Aorta (tissue), 5 donors: ENCODE measurements around the gene NAA25. TPM values are rescaled to one million over a fixed set of nuclear protein-coding genes. Genes with fewer than 3 reads are reported as not detected.

Source experiments
- ATAC-seq: fragments of 200-7000 bp; cut with Tn5 transposase; one replicate; pipeline ENCODE4 v1.9.1; 2022; ENCODE audit warnings: moderate library complexity; ENCODE audit not compliant: low FRiP score
- DNase-seq, 2 donors: peaks; one replicate each; pipeline ENCODE4 v3.0.0-alpha.2; 2020
- H3K27ac ChIP-seq, 2 donors: one replicate each; pipeline ENCODE4 v1.5.1; 2013; ENCODE audit warnings: low read length in 2 of 2, mild to moderate bottlenecking in 2 of 2, moderate library complexity in 2 of 2, control low read depth in 1 of 2, inconsistent platforms in 1 of 2, low read depth in 1 of 2
- H3K27me3 ChIP-seq, 2 donors: one replicate each; pipeline ENCODE4 v1.6.1; 2013; ENCODE audit warnings: control low read depth in 1 of 2, low read length in 1 of 2, mild to moderate bottlenecking in 1 of 2, moderate library complexity in 1 of 2; ENCODE audit not compliant: insufficient read depth in 2 of 2, control insufficient read depth in 1 of 2
- H3K36me3 ChIP-seq, 2 donors: one replicate each; pipeline ENCODE4 v1.6.1; 2013; ENCODE audit warnings: control low read depth in 1 of 2, low read length in 1 of 2, mild to moderate bottlenecking in 1 of 2; ENCODE audit not compliant: insufficient read depth in 2 of 2, control insufficient read depth in 1 of 2
- H3K4me1 ChIP-seq, 2 donors: one replicate each; pipeline ENCODE4 v1.6.1; 2013; ENCODE audit warnings: low read length in 2 of 2, control low read depth in 1 of 2, mild to moderate bottlenecking in 1 of 2, moderate library complexity in 1 of 2; ENCODE audit not compliant: insufficient read depth in 2 of 2, control insufficient read depth in 1 of 2
- H3K4me3 ChIP-seq, 2 donors: one replicate each; pipeline ENCODE4 v1.5.1; 2013; ENCODE audit warnings: low read length in 2 of 2, control low read depth in 1 of 2, mild to moderate bottlenecking in 1 of 2
- H3K9me3 ChIP-seq: one replicate; pipeline ENCODE4 v1.6.1; 2013; ENCODE audit warnings: mild to moderate bottlenecking, low read length; ENCODE audit not compliant: control insufficient read depth
- WGBS, 2 donors: extraction: QIAGEN DNeasy Blood & Tissue Kit; methylation state at CpG; one replicate each; pipeline ENCODE4 v1.1.7; 2013; 5-methylcytosine and 5-hydroxymethylcytosine counted together
- intact Hi-C, 2 donors: fragments of 100-400 bp; cut with DNase I; formaldehyde crosslinking; loops; one replicate each; pipeline versions ENCODE4 v1.14.2 to v1.15.0; 2022
- polyA plus RNA-seq, 2 donors: library from polyadenylated mRNA; stranded (reverse); fragments of 200-250 nt; gene quantifications; one replicate each; pipeline ENCODE4 v1.2.3, GENCODE V29; 2013
- total RNA-seq, 2 donors: library from RNA; stranded (reverse); fragmentation: NEBNext Ultra II Directional; extraction: Animal tissue kit (Norgen Biotek cat#: 25700); gene quantifications; one replicate each; pipeline ENCODE4 v1.2.1, GENCODE V29; 2021
- donor health status: healthy with polysubstance abuse.
- donor health status: Bipolar disorder and iron deficiency.
- donor health status: DM: no; HTN: no; CAD: no.
- donor health status: DM: no; HTN: no; CAD: no.
- donor health status: DM: yes; HTN: yes; CAD: no.

The NAA25 gene
- total and polyA plus RNA-seq, 4 donors, result 2.1 to 27.5 (median 14.3) TPM

- intact Hi-C loops, result loop anchor here in 1 of 2 donors (5.0 kb wide), 1 partner anchor 721 kb away; no protein-coding TSS in a partner anchor
- no peak for DNase-seq
- Histone ChIP-seq H3K9me3 (no peaks in the 10 kb centered on the region), H3K4me1 (peaks cover 0 to 1% of the 10 kb centered on the region in 2 donors), H3K27ac (peak overlapping the region in 1 of 2 donors; percentile 41), H3K4me3 (no peak overlapping the region), H3K36me3 (no peaks in the 10 kb centered on the region), H3K27me3 (no peaks in the 10 kb centered on the region)
- no peak for ATAC-seq
- 54 to 58% methylated on average over 12 of the region's 12 CpGs for WGBS, 2 donors
Observed at GRCh38 chr12:112122823-112123690, 14.5 kb upstream of the NAA25 start.

- intact Hi-C loops, result loop anchor here in 1 of 2 donors (5.0 kb wide), 1 partner anchor 720 kb away; no protein-coding TSS in a partner anchor
- Histone ChIP-seq H3K27ac (peak overlapping the region in 1 of 2 donors; percentile 77), H3K27me3 (no peaks in the 10 kb centered on the region), H3K4me3 (no peak overlapping the region), H3K4me1 (peaks cover 0 to under 1% of the 10 kb centered on the region in 2 donors), H3K36me3 (no peaks in the 10 kb centered on the region), H3K9me3 (no peaks in the 10 kb centered on the region)
- DNase-seq (peak; percentile 86 to 89), ATAC-seq (peak; percentile 9)
- WGBS, 2 donors, result 41 to 52% methylated on average over 11 of the region's 11 CpGs
Observed at GRCh38 chr12:112121780-112122565, 13.4 kb upstream of the NAA25 start.

- no peaks in the 10 kb centered on the region for H3K4me1 ChIP-seq
- intact Hi-C loops, result no loop called here
- H3K27ac ChIP-seq, result no peak overlapping the region
- DNase-seq, result no peak
- H3K36me3 ChIP-seq, result no peaks in the 10 kb centered on the region
- WGBS, 2 donors, result 55 to 56% methylated on average over 8 of the region's 8 CpGs
- H3K27me3 ChIP-seq, result no peaks in the 10 kb centered on the region
- no peak for ATAC-seq
- H3K4me3 ChIP-seq, result no peak overlapping the region
- no peaks in the 10 kb centered on the region for H3K9me3 ChIP-seq
Observed at GRCh38 chr12:112117685-112118084, 9.1 kb upstream of the NAA25 start.

GRCh38 chr12:112116232-112117060 is 7.9 kb upstream of the NAA25 start:
- 36% methylated on average over 7 of the region's 7 CpGs for WGBS, 2 donors
- ATAC-seq (peak; percentile 86), DNase-seq (peak; percentile 77 to 82)
- intact Hi-C loops, result no loop called here
- Histone ChIP-seq H3K9me3 (no peaks in the 10 kb centered on the region), H3K27me3 (no peaks in the 10 kb centered on the region), H3K4me3 (no peak overlapping the region), H3K27ac (peak overlapping the region in 1 of 2 donors; percentile 23), H3K4me1 (no peaks in the 10 kb centered on the region), H3K36me3 (no peaks in the 10 kb centered on the region)

GRCh38 chr12:112115259-112116045 is 6.9 kb upstream of the NAA25 start:
- Histone ChIP-seq H3K9me3 (no peaks in the 10 kb centered on the region), H3K4me1 (no peaks in the 10 kb centered on the region), H3K27ac (no peak overlapping the region), H3K4me3 (no peak overlapping the region), H3K36me3 (no peaks in the 10 kb centered on the region), H3K27me3 (no peaks in the 10 kb centered on the region)
- no peak for ATAC-seq
- DNase-seq, result no peak
- intact Hi-C loops, result no loop called here
- WGBS, 2 donors, result 90 to 94% methylated on average over 6 of the region's 6 CpGs

GRCh38 chr12:112112409-112113133 is 4.0 kb upstream of the NAA25 start:
- WGBS, 2 donors, result 91 to 93% methylated on average over 6 of the region's 6 CpGs
- Histone ChIP-seq H3K27ac (no peak overlapping the region), H3K27me3 (no peaks in the 10 kb centered on the region), H3K4me1 (no peaks in the 10 kb centered on the region), H3K36me3 (no peaks in the 10 kb centered on the region), H3K4me3 (no peak overlapping the region), H3K9me3 (no peaks in the 10 kb centered on the region)
- no peak for ATAC-seq
- intact Hi-C loops, result no loop called here
- DNase-seq, result no peak

GRCh38 chr12:112111931-112112330 is 3.3 kb upstream of the NAA25 start:
- no peak for ATAC-seq
- no peaks in the 10 kb centered on the region for H3K4me1 ChIP-seq
- no peaks in the 10 kb centered on the region for H3K9me3 ChIP-seq
- no peak overlapping the region for H3K27ac ChIP-seq
- H3K27me3 ChIP-seq, result no peaks in the 10 kb centered on the region
- H3K36me3 ChIP-seq, result no peaks in the 10 kb centered on the region
- 80 to 82% methylated on average over 5 of the region's 5 CpGs for WGBS, 2 donors
- intact Hi-C loops, result no loop called here
- no peak overlapping the region for H3K4me3 ChIP-seq
- DNase-seq, result no peak
